IMR-90 (cell line): ENCODE results near the gene HMGCL. TPM values are rescaled to one million over a fixed set of nuclear protein-coding genes. Genes with fewer than 3 reads are reported as not detected.

Experiments
- ATAC-seq: fragments of 200-7000 bp; cut with Tn5 transposase; 2 replicates; pipeline ENCODE4 v1.9.1; 2020; ENCODE audit warnings: low read depth, mild to moderate bottlenecking, moderate library complexity
- BruUV-seq: library from RNA; stranded (reverse); fragments of 400-500 nt; replicated peaks from 2 replicates; lab custom pipeline; 2021; lab: Mats Ljungman, UMichigan
- CTCF ChIA-PET: fragments of 300-600 bp; formaldehyde crosslinking; extraction: SDS; loops from one replicate; lab custom pipeline; 2021; ENCODE audit warnings: antibody characterized with exemption; lab: Yijun Ruan, JAX
- POLR2A ChIA-PET: fragments of 300-600 bp; sonication (Branson Sonifier 250); formaldehyde crosslinking; loops from one replicate; lab custom pipeline; 2022; ENCODE audit warnings: antibody characterized with exemption; ENCODE audit not compliant: unreplicated experiment; lab: Charles Lee
- DNase-seq: peaks from one replicate; pipeline ENCODE4 v3.0.0; 2013
- H2AFZ ChIP-seq: replicated peaks from 2 replicates; pipeline ENCODE3; 2013; ENCODE audit warnings: low read length, mild to moderate bottlenecking; ENCODE audit not compliant: poor library complexity
- H2AK5ac ChIP-seq: 2 replicates; pipeline ENCODE4 v1.6.1; 2013; ENCODE audit warnings: low read depth, low read length, inconsistent platforms
- H2AK9ac ChIP-seq: replicated peaks from 2 replicates; pipeline ENCODE3; 2013; ENCODE audit warnings: mild to moderate bottlenecking, low read depth, low read length, moderate library complexity; ENCODE audit not compliant: poor library complexity
- H2BK120ac ChIP-seq: 2 replicates; pipeline ENCODE4 v1.6.1; 2013; ENCODE audit warnings: low read depth, low read length, inconsistent platforms
- H2BK15ac ChIP-seq: 3 replicates; pipeline ENCODE4 v1.6.1; 2013; ENCODE audit warnings: low read depth, low read length, inconsistent platforms
- H2BK20ac ChIP-seq: 2 replicates; pipeline ENCODE4 v1.6.1; 2013; ENCODE audit warnings: low read depth, mild to moderate bottlenecking, inconsistent platforms, low read length, moderate library complexity
- H2BK5ac ChIP-seq: 2 replicates; pipeline ENCODE4 v1.6.1; 2013; ENCODE audit warnings: mild to moderate bottlenecking, low read depth, low read length, inconsistent platforms; ENCODE audit not compliant: poor library complexity, severe bottlenecking
- H3K14ac ChIP-seq: replicated peaks from 2 replicates; pipeline ENCODE4 v1.6.1; 2013; ENCODE audit warnings: low read depth, low read length, inconsistent platforms
- H3K18ac ChIP-seq: 2 replicates; pipeline ENCODE4 v1.6.1; 2013; ENCODE audit warnings: low read depth, low read length, control low read depth
- H3K23ac ChIP-seq: 2 replicates; pipeline ENCODE4 v1.6.1; 2013; ENCODE audit warnings: low read depth, low read length, inconsistent platforms
- H3K27ac ChIP-seq: 2 replicates; pipeline ENCODE4 v1.5.1; 2013; ENCODE audit warnings: mild to moderate bottlenecking, control low read depth, low read length; ENCODE audit not compliant: insufficient read depth
- H3K27me3 ChIP-seq: 2 replicates; pipeline ENCODE4 v1.6.1; 2013; ENCODE audit warnings: low read length; ENCODE audit not compliant: control insufficient read depth, insufficient read depth
- H3K36me3 ChIP-seq: 2 replicates; pipeline ENCODE4 v1.6.1; 2013; ENCODE audit warnings: low read length, mixed read lengths; ENCODE audit not compliant: control insufficient read depth, insufficient read depth
- H3K4ac ChIP-seq: 2 replicates; pipeline ENCODE4 v1.6.1; 2013; ENCODE audit warnings: low read depth, low read length, inconsistent platforms
- H3K4me1 ChIP-seq: 2 replicates; pipeline ENCODE4 v1.6.1; 2013; ENCODE audit warnings: low read length, mixed read lengths; ENCODE audit not compliant: control insufficient read depth, insufficient read depth
- H3K4me2 ChIP-seq: 2 replicates; pipeline ENCODE4 v1.6.1; 2013; ENCODE audit warnings: low read depth, mild to moderate bottlenecking, control low read depth, low read length, moderate library complexity
- H3K4me3 ChIP-seq: 2 replicates; pipeline ENCODE4 v1.5.1; 2013; ENCODE audit warnings: low read depth, mild to moderate bottlenecking, control low read depth, low read length, moderate library complexity; ENCODE audit not compliant: insufficient read depth
- H3K56ac ChIP-seq: 2 replicates; pipeline ENCODE4 v1.6.1; 2013; ENCODE audit warnings: low read length, inconsistent platforms; ENCODE audit not compliant: insufficient read depth; ENCODE audit errors: extremely low read depth
- H3K79me1 ChIP-seq, 2 experiments: 2 replicates each; pipeline ENCODE4 v1.6.1; 2013; ENCODE audit warnings: low read length in 2 of 2, inconsistent platforms in 1 of 2, low read depth in 1 of 2
- H3K9ac ChIP-seq: 2 replicates; pipeline ENCODE4 v1.6.1; 2013; ENCODE audit warnings: low read depth, low read length, control low read depth
- H3K9me1 ChIP-seq: 2 replicates; pipeline ENCODE4 v1.6.1; 2013; ENCODE audit warnings: low read length, inconsistent platforms; ENCODE audit not compliant: insufficient read depth
- H3K9me3 ChIP-seq: 2 replicates; pipeline ENCODE4 v1.6.1; 2013; ENCODE audit warnings: low read length; ENCODE audit not compliant: control insufficient read depth, insufficient read depth
- H4K20me1 ChIP-seq: 2 replicates; pipeline ENCODE4 v1.6.1; 2013; ENCODE audit warnings: low read length, inconsistent platforms; ENCODE audit not compliant: insufficient read depth
- H4K5ac ChIP-seq: 2 replicates; pipeline ENCODE4 v1.6.1; 2013; ENCODE audit warnings: mild to moderate bottlenecking, low read depth, low read length, control low read depth
- H4K8ac ChIP-seq, 2 experiments: 2 replicates each; pipeline ENCODE4 v1.6.1; 2013; ENCODE audit warnings: low read depth in 2 of 2, low read length in 2 of 2, control low read depth in 1 of 2, inconsistent platforms in 1 of 2
- H4K91ac ChIP-seq: 2 replicates; pipeline ENCODE4 v1.6.1; 2013; ENCODE audit warnings: low read depth, low read length, inconsistent platforms; ENCODE audit not compliant: insufficient read depth
- BHLHE40 ChIP-seq: fragments of 150-350 bp; IDR thresholded peaks from 2 replicates; pipeline ENCODE4 v1.6.1; 2016; ENCODE audit warnings: mild to moderate bottlenecking, low read depth, low read length
- CEBPB ChIP-seq: IDR thresholded peaks from 2 replicates; pipeline ENCODE4 v1.6.1; 2012; ENCODE audit warnings: low read depth, low read length, improper control_type of control experiment
- CHD1 ChIP-seq: IDR thresholded peaks from 2 replicates; pipeline ENCODE4 v1.6.1; 2012; ENCODE audit warnings: low read depth, low read length, improper control_type of control experiment
- ELK1 ChIP-seq: fragments of 150-350 bp; IDR thresholded peaks from 2 replicates; pipeline ENCODE4 v1.6.1; 2016; ENCODE audit warnings: low read depth, mild to moderate bottlenecking, low read length, moderate library complexity, borderline replicate concordance
- FOS ChIP-seq: fragments of 150-350 bp; IDR thresholded peaks from 2 replicates; pipeline ENCODE4 v1.6.1; 2016; ENCODE audit warnings: low read depth, low read length
- MAZ ChIP-seq: IDR thresholded peaks from 2 replicates; pipeline ENCODE4 v1.6.1; 2012; ENCODE audit warnings: low read depth, mild to moderate bottlenecking, low read length, improper control_type of control experiment, moderate library complexity, borderline replicate concordance
- MXI1 ChIP-seq: IDR thresholded peaks from 2 replicates; pipeline ENCODE4 v1.6.1; 2012; ENCODE audit warnings: low read depth, mild to moderate bottlenecking, low read length, moderate library complexity, borderline replicate concordance
- NFE2L2 ChIP-seq: fragments of 150-350 bp; IDR thresholded peaks from 2 replicates; pipeline ENCODE4 v1.6.1; 2016; ENCODE audit warnings: low read depth, mild to moderate bottlenecking, low read length
- POLR2A ChIP-seq: IDR thresholded peaks from 2 replicates; pipeline ENCODE4 v1.6.1; 2012; ENCODE audit warnings: mild to moderate bottlenecking, low read depth, low read length
- RAD21 ChIP-seq: IDR thresholded peaks from 2 replicates; pipeline ENCODE4 v1.6.1; 2012; ENCODE audit warnings: low read length, improper control_type of control experiment
- RCOR1 ChIP-seq: IDR thresholded peaks from 2 replicates; pipeline ENCODE4 v1.6.1; 2012; ENCODE audit warnings: mild to moderate bottlenecking, low read length, improper control_type of control experiment; ENCODE audit not compliant: insufficient replicate concordance
- USF2 ChIP-seq: fragments of 150-350 bp; IDR thresholded peaks from 2 replicates; pipeline ENCODE4 v1.6.1; 2017; ENCODE audit warnings: mild to moderate bottlenecking, antibody characterized with exemption, low read length, low read depth
- WGBS, 2 experiments: methylation state at CpG; one replicate each; pipeline versions ENCODE4 v1.1.5 to v1.1.7; 2013; ENCODE audit warnings: missing lambda C conversion rate in 2 of 2; ENCODE audit not compliant: insufficient read length in 1 of 2; ENCODE audit errors: extremely low coverage in 2 of 2; 5-methylcytosine and 5-hydroxymethylcytosine counted together
- dilution Hi-C: fragments of 300-500 bp; cut with HindIII; formaldehyde crosslinking; loops from one replicate; pipeline ENCODE4 v1.14.3; 2018; ENCODE audit warnings: low sequenced_read_pairs; ENCODE audit not compliant: unreplicated experiment
- in situ Hi-C: fragments of 300-500 bp; cut with MboI; formaldehyde crosslinking; loops from 3 replicates; pipeline ENCODE4 v1.14.3; 2019; ENCODE audit warnings: low sequenced_read_pairs, inconsistent platforms, mixed read lengths
- intact Hi-C: fragments of 100-400 bp; cut with micrococcal nuclease; formaldehyde crosslinking; loops from 2 replicates; pipeline ENCODE4 v1.10.0; 2022
- polyA plus RNA-seq, 3 experiments: library from polyadenylated mRNA; depleted of rRNA; stranded (reverse); fragments of >200 nt; gene quantifications; 2 replicates each; pipeline ENCODE4 v1.2.3, GENCODE V29; 2012; ENCODE audit warnings: low replicate concordance in 1 of 3
- total RNA-seq: library from RNA; depleted of rRNA; stranded (reverse); fragments of >200 nt; gene quantifications from 2 replicates; pipeline ENCODE4 v1.2.3, GENCODE V29; 2012

HMGCL gene
- total and polyA plus RNA-seq, 2 of the 4 experiments (the other 2 are of a cell fraction): 30.6 to 33.5 TPM

GRCh38 chr1:23865543-23865930 lies 40.3 kb upstream of the HMGCL start:
- CTCF ChIA-PET: no interaction called here
- Histone ChIP-seq H4K91ac (no peak overlapping the region), H2BK120ac (no peak overlapping the region), H3K9me3 (no peaks in the 10 kb centered on the region), H2AK5ac (no peak overlapping the region), H3K4me1 (no peaks in the 10 kb centered on the region), H4K5ac (no peak overlapping the region), H3K23ac (no peak overlapping the region), H2AFZ (no peak overlapping the region), H2BK15ac (no peak overlapping the region), H3K56ac (no peak overlapping the region), H4K20me1 (no peaks in the 10 kb centered on the region), H2BK20ac (no peak overlapping the region), H3K18ac (no peak overlapping the region), H3K36me3 (no peaks in the 10 kb centered on the region), H3K27me3 (peaks cover 21% of the 10 kb centered on the region), H3K4me2 (no peak overlapping the region), H3K27ac (no peak overlapping the region), H3K4me3 (no peak overlapping the region), H3K79me1 (no peaks in the 10 kb centered on the region), H3K4ac (no peak overlapping the region), H2AK9ac (no peak overlapping the region), H3K9ac (no peak overlapping the region), H3K14ac (no peak overlapping the region), H3K9me1 (no peaks in the 10 kb centered on the region), H2BK5ac (no peak overlapping the region), H4K8ac (no peak overlapping the region)
- dilution Hi-C loops (no loop called here), in situ Hi-C loops (no loop called here), intact Hi-C loops (no loop called here)
- POLR2A ChIA-PET: interaction anchor here (0.6 kb wide), 1 partner anchor 174 kb away, joined by 3 read pairs; no protein-coding TSS in a partner anchor
- ATAC-seq (no peak), DNase-seq (peak; percentile 18)
- 90% methylated on average over 2 of the region's 4 CpGs; no CpG with 5 or more reads in 1 of the 2 experiments for WGBS, 2 experiments
- TF ChIP-seq RAD21: no peak
- TF ChIP-seq CHD1: no peak
- no peak for TF ChIP-seq USF2
- TF ChIP-seq CEBPB: no peak
- no peak for TF ChIP-seq ELK1
- no peak for TF ChIP-seq RCOR1
- no peak for TF ChIP-seq NFE2L2
- TF ChIP-seq MAZ: no peak
- no peak for TF ChIP-seq FOS
- no peak for TF ChIP-seq BHLHE40
- no peak for TF ChIP-seq POLR2A
- no peak for TF ChIP-seq MXI1
- no TSS peak for BruUV-seq
